Measurements from ENCODE around the gene LIMS2.

GRCh38 chr2:127672341-127673224, 2.7 kb downstream of the LIMS2 start:
- TF ChIP-seq CTCF (IDR thresholded peaks at IDR 0.05 in 4 of 5, conservative IDR thresholded peaks at IDR 0.05 in 1 of 5) (no peak), POLR2A (IDR thresholded peaks at IDR 0.05) (no peak)

Measured in gastrocnemius medialis (tissue), 4 donors.